Left kidney (tissue), 2 donors: Measurements from ENCODE around the gene DNAJB11. TPM values are rescaled to one million over a fixed set of nuclear protein-coding genes. Genes with fewer than 3 reads are reported as not detected.
"Not testable (repeated sequence)": the region's sequence is repeated elsewhere in the genome, so short reads cannot be mapped to it uniquely, and the experiment has no call there.

Source experiments
- DNase-seq: peaks from one replicate; pipeline ENCODE4 v3.0.0-alpha.2; 2013
- polyA plus RNA-seq: library from polyadenylated mRNA; unstranded; fragments of 120-200 nt; gene quantifications from one replicate; pipeline ENCODE4 v1.2.1, GENCODE V29; 2013; ENCODE audit not compliant: insufficient read length

DNAJB11 gene
- polyA plus RNA-seq, 1 donor = 74.6 TPM

GRCh38 chr3:186549497-186549896 lies 21.0 kb upstream of the DNAJB11 start:
- no peak for DNase-seq

- no peak for DNase-seq
Measured at GRCh38 chr3:186551387-186551786, 19.1 kb upstream of the DNAJB11 start.

GRCh38 chr3:186552408-186553031 lies 18.0 kb upstream of the DNAJB11 start:
- no peak for DNase-seq

GRCh38 chr3:186564586-186564985 lies 5.9 kb upstream of the DNAJB11 start:
- no peak for DNase-seq

- no peak for DNase-seq
Measured at GRCh38 chr3:186566772-186567071, 3.8 kb upstream of the DNAJB11 start.

GRCh38 chr3:186567072-186567921 lies 3.2 kb upstream of the DNAJB11 start, which contains the start of gene TBCCD1:
TBCCD1 (minus strand) TSS chr3:186567339; CDS start chr3:186564329, 3,010 bp downstream.
- peak; percentile 94 for DNase-seq

GRCh38 chr3:186569361-186569760 lies 1.2 kb upstream of the DNAJB11 start:
- not testable (repeated sequence) for DNase-seq

- DNase-seq = no peak
Measured at GRCh38 chr3:186569779-186570095, 783 bp upstream of the DNAJB11 start.

- no peak for DNase-seq
Measured at GRCh38 chr3:186570941-186571643, 572 bp downstream of the DNAJB11 start.

- DNase-seq = no peak
Measured at GRCh38 chr3:186571644-186572013, 1.1 kb downstream of the DNAJB11 start.

- no peak for DNase-seq
Measured at GRCh38 chr3:186577521-186577920, 7.0 kb downstream of the DNAJB11 start.

- DNase-seq = no peak
Measured at GRCh38 chr3:186580785-186581184, 10.3 kb downstream of the DNAJB11 start.

GRCh38 chr3:186582541-186582940 lies 12.0 kb downstream of the DNAJB11 start:
- no peak for DNase-seq

GRCh38 chr3:186583831-186584230 lies 13.3 kb downstream of the DNAJB11 start:
- DNase-seq = no peak

- not testable (repeated sequence) for DNase-seq
Measured at GRCh38 chr3:186586245-186586644, 15.7 kb downstream of the DNAJB11 start.

GRCh38 chr3:186587183-186587582 lies 16.7 kb downstream of the DNAJB11 start:
- no peak for DNase-seq

- no peak for DNase-seq
Measured at GRCh38 chr3:186588632-186589031, 18.1 kb downstream of the DNAJB11 start.

GRCh38 chr3:186589121-186589520 lies 18.6 kb downstream of the DNAJB11 start:
- DNase-seq = no peak

GRCh38 chr3:186589856-186590579 lies 19.5 kb downstream of the DNAJB11 start:
- DNase-seq = no peak

GRCh38 chr3:186590580-186591295 lies 20.2 kb downstream of the DNAJB11 start:
- DNase-seq = no peak

GRCh38 chr3:186592682-186593081 lies 22.2 kb downstream of the DNAJB11 start:
- DNase-seq = no peak

GRCh38 chr3:186593862-186594261 lies 23.3 kb downstream of the DNAJB11 start:
- no peak for DNase-seq
